Hepatocyte (in vitro differentiated cells): Measurements from ENCODE around the gene KIFC3.

ENCODE experiments used
- EZH2 ChIP-seq: fragments of 200-600 bp; sonication (generic); IDR thresholded peaks from 2 replicates; pipeline ENCODE4 v1.6.1; 2016; ENCODE audit warnings: antibody characterized with exemption, mild to moderate bottlenecking, borderline replicate concordance
- EZH2phosphoT487 ChIP-seq: fragments of 200-600 bp; sonication (generic); IDR thresholded peaks from one replicate; pipeline ENCODE4 v1.6.1; 2018; ENCODE audit warnings: antibody characterized with exemption, mild to moderate bottlenecking, low read depth, moderate library complexity; ENCODE audit not compliant: unreplicated experiment, severe bottlenecking
- TF ChIP-seq, protein P1 (sequence below): fragments of 200-600 bp; sonication (generic); IDR thresholded peaks from 2 replicates; pipeline ENCODE4 v1.5.1; 2016; ENCODE audit warnings: antibody characterized with exemption, mild to moderate bottlenecking; ENCODE audit not compliant: poor library complexity

GRCh38 chr16:57711993-57712392 lies 90.3 kb downstream of the KIFC3 start:
- TF ChIP-seq, protein P1, sequence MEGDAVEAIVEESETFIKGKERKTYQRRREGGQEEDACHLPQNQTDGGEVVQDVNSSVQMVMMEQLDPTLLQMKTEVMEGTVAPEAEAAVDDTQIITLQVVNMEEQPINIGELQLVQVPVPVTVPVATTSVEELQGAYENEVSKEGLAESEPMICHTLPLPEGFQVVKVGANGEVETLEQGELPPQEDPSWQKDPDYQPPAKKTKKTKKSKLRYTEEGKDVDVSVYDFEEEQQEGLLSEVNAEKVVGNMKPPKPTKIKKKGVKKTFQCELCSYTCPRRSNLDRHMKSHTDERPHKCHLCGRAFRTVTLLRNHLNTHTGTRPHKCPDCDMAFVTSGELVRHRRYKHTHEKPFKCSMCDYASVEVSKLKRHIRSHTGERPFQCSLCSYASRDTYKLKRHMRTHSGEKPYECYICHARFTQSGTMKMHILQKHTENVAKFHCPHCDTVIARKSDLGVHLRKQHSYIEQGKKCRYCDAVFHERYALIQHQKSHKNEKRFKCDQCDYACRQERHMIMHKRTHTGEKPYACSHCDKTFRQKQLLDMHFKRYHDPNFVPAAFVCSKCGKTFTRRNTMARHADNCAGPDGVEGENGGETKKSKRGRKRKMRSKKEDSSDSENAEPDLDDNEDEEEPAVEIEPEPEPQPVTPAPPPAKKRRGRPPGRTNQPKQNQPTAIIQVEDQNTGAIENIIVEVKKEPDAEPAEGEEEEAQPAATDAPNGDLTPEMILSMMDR, result no peak
- TF ChIP-seq EZH2phosphoT487 (no peak), EZH2 (no peak)
